PC-3 (cell line): ENCODE results near the gene ARFGAP1. TPM values are rescaled to one million over a fixed set of nuclear protein-coding genes. Genes with fewer than 3 reads are reported as not detected.

Experiments used
- ATAC-seq: fragments of 200-7000 bp; cut with Tn5 transposase; 2 replicates; pipeline ENCODE4 v1.9.1; 2020; ENCODE audit warnings: mild to moderate bottlenecking, moderate library complexity
- BruUV-seq: library from RNA; stranded (reverse); fragments of 400-500 nt; replicated peaks from 2 replicates; lab custom pipeline; 2021; lab: Mats Ljungman, UMichigan
- CTCF ChIA-PET: fragments of 300-600 bp; sonication (Branson Sonifier 250); formaldehyde crosslinking; loops from one replicate; lab custom pipeline; 2022; ENCODE audit warnings: antibody characterized with exemption; lab: Charles Lee
- POLR2A ChIA-PET: fragments of 300-600 bp; sonication (Branson Sonifier 250); formaldehyde crosslinking; loops from one replicate; lab custom pipeline; 2022; ENCODE audit warnings: antibody characterized with exemption; ENCODE audit not compliant: unreplicated experiment; lab: Charles Lee
- DNase-seq: peaks from one replicate; pipeline ENCODE4 v3.0.0-alpha.2; 2015
- H2AFZ ChIP-seq: fragments of 300-600 bp; sonication (generic); 2 replicates; pipeline ENCODE4 v1.6.0; 2016; ENCODE audit warnings: antibody characterized with exemption, low read length
- H3F3A ChIP-seq: fragments of 300-600 bp; sonication (generic); one replicate; pipeline ENCODE4 v1.6.0; 2017; ENCODE audit warnings: antibody characterized with exemption, low read length, control low read depth, mild to moderate bottlenecking; ENCODE audit not compliant: unreplicated experiment
- H3K27ac ChIP-seq: fragments of 300-600 bp; sonication (generic); 2 replicates; pipeline ENCODE4 v1.5.1; 2016; ENCODE audit warnings: mild to moderate bottlenecking, low read length
- H3K27me3 ChIP-seq: fragments of 300-600 bp; sonication (generic); 2 replicates; pipeline ENCODE4 v1.6.1; 2016; ENCODE audit warnings: low read length, mixed read lengths
- H3K36me3 ChIP-seq: fragments of 300-600 bp; sonication (generic); 2 replicates; pipeline ENCODE4 v1.6.1; 2016; ENCODE audit warnings: low read depth, mixed run types, low read length, mixed read lengths
- H3K4me1 ChIP-seq: fragments of 300-600 bp; sonication (generic); 2 replicates; pipeline ENCODE4 v1.5.1; 2016; ENCODE audit warnings: low read length; ENCODE audit not compliant: insufficient read depth
- H3K4me2 ChIP-seq: fragments of 300-600 bp; sonication (generic); 2 replicates; pipeline ENCODE4 v1.6.0; 2016; ENCODE audit warnings: low read length
- H3K4me3 ChIP-seq: fragments of 300-600 bp; sonication (generic); 2 replicates; pipeline ENCODE4 v1.5.1; 2016; ENCODE audit warnings: mild to moderate bottlenecking, low read length, mixed read lengths
- H3K79me2 ChIP-seq: fragments of 300-600 bp; sonication (generic); 2 replicates; pipeline ENCODE4 v1.6.1; 2017; ENCODE audit warnings: low read length, mixed read lengths
- H3K9ac ChIP-seq: fragments of 300-600 bp; sonication (generic); 2 replicates; pipeline ENCODE4 v1.6.0; 2016; ENCODE audit warnings: mild to moderate bottlenecking, low read length
- H3K9me2 ChIP-seq: fragments of 300-600 bp; sonication (generic); replicated peaks from 2 replicates; pipeline ENCODE4 v1.6.1; 2016; ENCODE audit warnings: mixed run types, low read length, mixed read lengths
- H3K9me3 ChIP-seq: fragments of 300-600 bp; sonication (generic); 2 replicates; pipeline ENCODE4 v1.6.1; 2016; ENCODE audit warnings: low read length, mixed read lengths
- H4K20me1 ChIP-seq: fragments of 300-600 bp; sonication (generic); 2 replicates; pipeline ENCODE4 v1.6.1; 2016; ENCODE audit warnings: low read length, mixed read lengths
- CTCF ChIP-seq: fragments of 300-600 bp; sonication (generic); conservative IDR thresholded peaks from 2 replicates; pipeline ENCODE4 v1.5.1; 2017; ENCODE audit warnings: antibody characterized with exemption, low read depth, mild to moderate bottlenecking, low read length
- EZH2 ChIP-seq: fragments of 300-600 bp; sonication (generic); IDR thresholded peaks from one replicate; pipeline ENCODE4 v1.6.1; 2017; ENCODE audit warnings: antibody characterized with exemption, mild to moderate bottlenecking, low read length; ENCODE audit not compliant: unreplicated experiment
- EZH2phosphoT487 ChIP-seq: fragments of 300-600 bp; sonication (generic); IDR thresholded peaks from 2 replicates; pipeline ENCODE4 v1.6.1; 2018; ENCODE audit warnings: mild to moderate bottlenecking, antibody characterized with exemption, low read length, borderline replicate concordance
- intact Hi-C: fragments of 100-400 bp; cut with micrococcal nuclease; formaldehyde crosslinking; loops from 2 replicates; pipeline ENCODE4 v1.9.0; 2023
- total RNA-seq: library from RNA; depleted of rRNA; stranded (reverse); fragments of >200 nt; gene quantifications from 2 replicates; pipeline ENCODE4 v1.2.3, GENCODE V29; 2014

Gene ARFGAP1
- total RNA-seq, 1 experiment from 2014 or later = 75.6 TPM

- no peaks in the 10 kb centered on the region for H3F3A ChIP-seq
- ChIA-PET POLR2A (no interaction called here), CTCF (no interaction called here)
- H3K27ac ChIP-seq = no peak overlapping the region
- no peak for TF ChIP-seq CTCF
- TF ChIP-seq EZH2 = no peak
- TF ChIP-seq EZH2phosphoT487 = no peak
- no peak overlapping the region for H3K4me3 ChIP-seq
- H3K79me2 ChIP-seq = no peaks in the 10 kb centered on the region
- ATAC-seq (no peak), DNase-seq (no peak)
- peaks cover 16% of the 10 kb centered on the region; the same call in 1 of the 2 replicates for H3K27me3 ChIP-seq
- no peak overlapping the region for H3K9ac ChIP-seq
- intact Hi-C loops = no loop called here
- no TSS peak for BruUV-seq
- H3K36me3 ChIP-seq = no peaks in the 10 kb centered on the region
- no peaks in the 10 kb centered on the region for H3K9me2 ChIP-seq
- peaks cover 10% of the 10 kb centered on the region; the same call in 1 of the 2 replicates for H3K4me1 ChIP-seq
- H2AFZ ChIP-seq = no peak overlapping the region
- no peaks in the 10 kb centered on the region for H4K20me1 ChIP-seq
- no peaks in the 10 kb centered on the region for H3K9me3 ChIP-seq
- no peak overlapping the region for H3K4me2 ChIP-seq
These were observed 55.5 kb downstream of the ARFGAP1 start for GRCh38 chr20:63328026-63328700.

GRCh38 chr20:63328718-63329275 is 56.2 kb downstream of the ARFGAP1 start:
- no peaks in the 10 kb centered on the region for H3F3A ChIP-seq
- no peaks in the 10 kb centered on the region for H3K9me3 ChIP-seq
- no peak overlapping the region for H3K4me2 ChIP-seq
- H3K36me3 ChIP-seq = no peaks in the 10 kb centered on the region
- peaks cover 10% of the 10 kb centered on the region; the same call in 1 of the 2 replicates for H3K4me1 ChIP-seq
- no peak overlapping the region for H3K9ac ChIP-seq
- no peak for TF ChIP-seq EZH2phosphoT487
- no peak overlapping the region for H2AFZ ChIP-seq
- ChIA-PET CTCF (no interaction called here), POLR2A (no interaction called here)
- no peaks in the 10 kb centered on the region for H3K9me2 ChIP-seq
- BruUV-seq = no TSS peak
- intact Hi-C loops = no loop called here
- no peak for ATAC-seq
- DNase-seq = no peak
- H3K79me2 ChIP-seq = no peaks in the 10 kb centered on the region
- peaks cover 12% of the 10 kb centered on the region; the same call in 1 of the 2 replicates for H3K27me3 ChIP-seq
- no peak overlapping the region for H3K27ac ChIP-seq
- no peaks in the 10 kb centered on the region for H4K20me1 ChIP-seq
- no peak overlapping the region for H3K4me3 ChIP-seq

GRCh38 chr20:63329331-63330083 is 56.9 kb downstream of the ARFGAP1 start:
- Histone ChIP-seq H3K36me3 (no peaks in the 10 kb centered on the region), H3K4me2 (no peak overlapping the region), H4K20me1 (no peaks in the 10 kb centered on the region), H3K9me2 (no peaks in the 10 kb centered on the region), H3K27ac (no peak overlapping the region), H2AFZ (no peak overlapping the region), H3K4me1 (peaks cover 10% of the 10 kb centered on the region; the same call in 1 of the 2 replicates), H3K9me3 (no peaks in the 10 kb centered on the region), H3K27me3 (peaks cover 5% of the 10 kb centered on the region; the same call in 1 of the 2 replicates), H3K9ac (no peak overlapping the region), H3F3A (no peaks in the 10 kb centered on the region), H3K79me2 (no peaks in the 10 kb centered on the region), H3K4me3 (no peak overlapping the region)
- ChIA-PET POLR2A (no interaction called here), CTCF (no interaction called here)
- no peak for DNase-seq
- intact Hi-C loops = no loop called here
- TF ChIP-seq EZH2phosphoT487 (no peak), EZH2 (no peak), CTCF (no peak)
- BruUV-seq = no TSS peak
- ATAC-seq = no peak
